ENCODE measurements around the gene CHCHD10.
A peak's percentile ranks its signal among the peaks of the same experiment; 100 is the strongest.

Gene CHCHD10

DNA sequence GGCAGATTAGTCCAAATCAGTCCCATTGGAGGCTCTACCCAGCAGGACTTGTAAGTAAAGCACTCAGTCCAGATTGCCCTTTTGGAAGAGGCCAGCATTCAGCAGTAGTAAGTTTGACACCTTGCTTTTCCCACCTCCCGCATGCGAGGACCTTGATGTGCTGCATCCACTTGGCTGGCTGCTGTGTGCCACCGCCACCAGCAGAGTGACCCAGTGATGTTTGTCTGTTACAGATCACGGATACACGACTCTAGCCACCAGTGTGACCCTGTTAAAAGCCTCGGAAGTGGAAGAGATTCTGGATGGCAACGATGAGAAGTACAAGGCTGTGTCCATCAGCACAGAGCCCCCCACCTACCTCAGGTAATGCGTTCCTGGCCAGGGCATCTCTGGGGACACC is 25.6 kb upstream of the CHCHD10 start:
- TF ChIP-seq CTCF (IDR thresholded peaks at IDR 0.05; ENCODE audit: insufficient read depth, low read depth, low read length, missing control alignments): no peak
- no peak overlapping the region for H3K4me3 ChIP-seq (ENCODE audit: low read length)
- no peak for DNase-seq (ENCODE audit: low read depth)

DNA sequence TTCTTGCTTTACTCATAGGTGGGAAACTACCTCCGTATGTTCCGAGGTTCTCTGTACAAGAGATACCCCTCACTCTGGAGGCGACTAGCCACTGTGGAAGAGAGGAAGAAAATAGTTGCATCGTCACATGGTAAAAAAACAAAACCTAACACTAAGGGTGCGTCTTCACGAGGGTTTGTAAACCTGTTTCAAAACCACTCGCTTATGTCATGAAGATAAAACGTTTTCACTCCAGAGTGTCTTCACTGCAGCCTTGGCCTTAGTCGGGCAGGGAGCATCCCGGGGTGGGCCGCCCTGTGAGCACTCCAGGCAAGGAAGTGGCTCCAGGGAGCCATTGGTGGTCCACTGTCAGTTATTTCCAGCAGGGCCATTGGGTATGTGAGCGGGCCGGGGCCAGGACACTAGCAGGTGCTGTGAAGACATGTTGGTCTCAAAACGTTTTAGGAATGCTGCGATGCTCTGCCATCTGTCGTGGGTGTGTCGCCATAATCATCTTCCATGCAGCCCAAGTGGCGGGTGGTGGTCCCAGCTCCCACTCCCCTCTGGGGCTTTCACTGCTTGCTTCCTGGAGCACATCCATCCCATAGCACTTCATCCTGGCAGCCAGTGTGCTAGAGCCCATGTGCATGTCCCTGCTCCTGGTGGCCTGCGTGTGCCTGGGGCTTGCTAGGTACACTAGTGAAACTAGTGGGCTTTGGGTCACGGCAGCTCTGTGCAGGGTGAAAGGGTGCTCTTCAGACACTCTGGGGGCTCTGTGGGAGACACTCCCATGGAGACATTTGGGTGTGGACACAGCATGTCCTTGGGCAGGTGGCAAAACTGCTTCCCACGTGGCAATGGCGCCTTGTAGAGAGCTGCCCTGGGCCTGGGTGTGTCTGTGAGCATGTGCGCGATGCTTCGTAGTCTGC is 24.2 kb upstream of the CHCHD10 start:
- TF ChIP-seq CTCF (IDR thresholded peaks at IDR 0.05; ENCODE audit: insufficient read depth, low read depth, low read length, missing control alignments): no peak
- no peak for DNase-seq (ENCODE audit: low read depth)
- no peak overlapping the region for H3K4me3 ChIP-seq (ENCODE audit: low read length)

- H3K4me3 ChIP-seq (ENCODE audit: low read length): no peak overlapping the region
- no peak for TF ChIP-seq CTCF (IDR thresholded peaks at IDR 0.05; ENCODE audit: insufficient read depth, low read depth, low read length, missing control alignments)
- no peak for DNase-seq (ENCODE audit: low read depth)
Measured at GRCh38 chr22:23790819-23791737, 23.3 kb upstream of the CHCHD10 start.

DNA sequence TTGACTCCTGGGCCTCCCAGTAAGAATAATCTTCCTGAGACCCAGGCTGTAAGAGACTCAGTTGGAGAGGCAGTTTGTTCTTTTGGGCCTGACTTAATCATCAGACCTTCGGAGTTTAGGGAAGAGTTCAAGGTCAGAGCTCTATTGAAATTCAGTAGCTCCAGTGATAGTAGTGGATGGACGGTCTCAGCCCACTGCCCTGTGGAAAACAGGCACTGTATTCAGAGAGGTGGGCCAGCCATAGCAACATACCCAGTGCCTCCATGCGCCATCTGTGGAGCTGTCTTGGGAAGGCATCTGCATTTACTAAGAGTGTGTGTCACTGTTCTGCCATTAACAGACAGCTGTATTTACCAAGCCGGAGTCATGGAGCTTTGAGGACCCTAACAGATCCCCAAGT is 21.9 kb upstream of the CHCHD10 start:
- H3K4me3 ChIP-seq (ENCODE audit: low read length): no peak overlapping the region
- TF ChIP-seq CTCF (IDR thresholded peaks at IDR 0.05; ENCODE audit: insufficient read depth, low read depth, low read length, missing control alignments): no peak
- DNase-seq (ENCODE audit: low read depth): no peak

DNA sequence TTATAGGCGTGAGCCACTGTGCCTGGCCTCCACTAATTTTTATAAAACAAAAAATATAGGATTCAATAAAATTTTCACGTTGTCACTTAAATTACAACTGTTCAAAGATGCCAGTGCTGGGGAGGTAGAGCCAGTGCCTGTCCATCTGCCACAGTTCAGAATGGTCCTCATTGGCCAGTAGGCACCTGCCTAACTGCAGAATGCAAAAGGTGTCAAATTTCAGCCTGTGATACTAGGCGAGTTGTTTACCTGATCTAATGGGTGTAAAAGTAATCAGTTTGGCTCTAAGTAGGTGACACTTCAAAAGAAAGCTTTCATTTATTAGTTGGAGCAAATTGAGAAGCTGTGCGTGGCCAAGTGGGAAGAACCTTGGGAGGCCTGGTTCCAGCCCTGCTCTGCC is 21.3 kb upstream of the CHCHD10 start:
- TF ChIP-seq CTCF (IDR thresholded peaks at IDR 0.05; ENCODE audit: insufficient read depth, low read depth, low read length, missing control alignments): no peak
- no peak overlapping the region for H3K4me3 ChIP-seq (ENCODE audit: low read length)
- no peak for DNase-seq (ENCODE audit: low read depth)

DNA sequence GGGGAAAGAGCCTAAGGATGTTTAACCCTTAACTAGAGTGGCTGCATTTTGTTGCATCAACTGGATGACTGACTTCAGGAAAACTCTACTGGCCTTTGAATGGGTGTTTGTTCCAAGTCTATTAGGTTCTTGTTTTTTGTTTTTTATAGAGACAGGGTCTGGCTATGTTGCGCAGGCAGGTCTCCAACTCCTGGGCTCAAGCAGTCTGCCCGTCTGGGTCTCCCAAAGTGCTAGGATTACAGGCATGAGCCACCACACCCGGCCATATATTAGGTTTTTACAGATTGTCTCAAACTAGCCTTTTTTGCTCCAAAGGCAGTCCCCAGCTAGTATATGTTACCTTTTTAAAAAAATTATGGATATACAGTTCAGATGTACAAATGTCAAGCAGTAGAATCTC is 20.1 kb upstream of the CHCHD10 start:
- peak overlapping the region; percentile 84 for H3K4me3 ChIP-seq (ENCODE audit: low read length)
- no peak for TF ChIP-seq CTCF (IDR thresholded peaks at IDR 0.05; ENCODE audit: insufficient read depth, low read depth, low read length, missing control alignments)
- no peak for DNase-seq (ENCODE audit: low read depth)
